MM.1S (cell line): ENCODE measurements around the gene MBTPS2.

Experiments used
- EZH2phosphoT487 ChIP-seq: fragments of 300-600 bp; sonication (generic); IDR thresholded peaks from 2 replicates; pipeline ENCODE4 v1.6.1; 2018; ENCODE audit warnings: antibody characterized with exemption, low read length
- TF ChIP-seq, protein P1 (sequence below): fragments of 300-600 bp; sonication (generic); IDR thresholded peaks from 2 replicates; pipeline ENCODE4 v1.5.1; 2016; ENCODE audit warnings: antibody characterized with exemption, low read length, mixed read lengths

DNA sequence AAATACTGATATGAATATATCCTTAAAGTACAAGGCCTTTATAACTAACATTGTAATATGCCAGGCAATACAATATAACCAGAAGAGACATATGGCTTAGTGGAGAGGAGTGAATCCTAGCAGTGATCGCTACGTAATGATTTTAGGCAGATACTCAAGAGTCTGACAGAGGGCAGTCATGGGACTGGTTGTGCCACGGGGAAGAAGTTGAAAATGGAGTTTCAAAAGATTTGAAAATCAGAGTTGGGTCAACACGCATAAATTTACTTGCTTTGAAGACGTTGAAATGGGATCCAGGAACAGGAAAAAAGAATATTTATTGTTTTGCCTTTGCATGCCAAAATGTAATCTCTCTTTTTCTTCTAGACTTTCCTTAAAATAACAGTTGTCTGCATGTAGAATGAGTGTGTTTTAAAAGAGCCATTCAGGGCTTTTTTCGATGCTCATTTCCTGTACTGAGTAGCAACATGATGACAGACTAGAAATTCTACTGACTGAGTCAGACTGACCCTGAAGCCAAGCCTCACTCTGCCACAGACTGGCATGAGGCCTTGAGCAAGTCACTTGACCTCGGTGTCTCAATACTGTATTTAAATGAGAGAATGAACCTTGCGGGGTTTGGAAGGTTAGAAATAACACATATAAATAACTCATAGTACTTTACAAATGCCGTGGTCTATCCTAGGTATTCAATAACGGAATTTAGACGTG lies 93.0 kb downstream of the MBTPS2 start:
- TF ChIP-seq, protein P1, sequence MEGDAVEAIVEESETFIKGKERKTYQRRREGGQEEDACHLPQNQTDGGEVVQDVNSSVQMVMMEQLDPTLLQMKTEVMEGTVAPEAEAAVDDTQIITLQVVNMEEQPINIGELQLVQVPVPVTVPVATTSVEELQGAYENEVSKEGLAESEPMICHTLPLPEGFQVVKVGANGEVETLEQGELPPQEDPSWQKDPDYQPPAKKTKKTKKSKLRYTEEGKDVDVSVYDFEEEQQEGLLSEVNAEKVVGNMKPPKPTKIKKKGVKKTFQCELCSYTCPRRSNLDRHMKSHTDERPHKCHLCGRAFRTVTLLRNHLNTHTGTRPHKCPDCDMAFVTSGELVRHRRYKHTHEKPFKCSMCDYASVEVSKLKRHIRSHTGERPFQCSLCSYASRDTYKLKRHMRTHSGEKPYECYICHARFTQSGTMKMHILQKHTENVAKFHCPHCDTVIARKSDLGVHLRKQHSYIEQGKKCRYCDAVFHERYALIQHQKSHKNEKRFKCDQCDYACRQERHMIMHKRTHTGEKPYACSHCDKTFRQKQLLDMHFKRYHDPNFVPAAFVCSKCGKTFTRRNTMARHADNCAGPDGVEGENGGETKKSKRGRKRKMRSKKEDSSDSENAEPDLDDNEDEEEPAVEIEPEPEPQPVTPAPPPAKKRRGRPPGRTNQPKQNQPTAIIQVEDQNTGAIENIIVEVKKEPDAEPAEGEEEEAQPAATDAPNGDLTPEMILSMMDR = no peak
- no peak for TF ChIP-seq EZH2phosphoT487
